NCI-H345 treated with DMSO at 0.1 percent for 48 hours (cell line): ENCODE data around the gene PDLIM5.
"Not testable (repeated sequence)": the region's sequence is repeated elsewhere in the genome, so short reads cannot be mapped to it uniquely, and the experiment has no call there.

Experiments
- DNase-seq: peaks from one replicate; lab custom pipeline; 2025; ENCODE audit not compliant: unreplicated experiment; lab: John Stamatoyannopoulos, UW

PDLIM5 gene

DNA sequence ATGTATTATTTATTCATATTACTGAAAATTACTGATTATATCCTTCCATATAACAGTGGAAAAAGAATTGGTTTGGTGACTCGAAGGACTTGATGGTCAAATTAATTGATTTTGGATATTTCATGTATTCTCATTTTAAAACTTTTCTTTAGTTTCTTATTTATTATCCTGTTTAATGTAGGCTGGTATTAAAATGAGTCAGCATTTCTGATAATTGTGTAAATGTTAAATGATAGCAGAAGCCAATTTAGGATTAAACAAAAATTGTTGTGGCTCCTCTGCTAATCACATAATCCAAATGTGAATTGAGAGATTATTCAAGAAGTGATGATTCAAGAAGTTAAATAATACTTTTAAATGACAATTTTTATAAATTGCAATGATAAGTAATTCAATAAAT, 38.7 kb downstream of the PDLIM5 start:
- DNase-seq, result no peak

DNA sequence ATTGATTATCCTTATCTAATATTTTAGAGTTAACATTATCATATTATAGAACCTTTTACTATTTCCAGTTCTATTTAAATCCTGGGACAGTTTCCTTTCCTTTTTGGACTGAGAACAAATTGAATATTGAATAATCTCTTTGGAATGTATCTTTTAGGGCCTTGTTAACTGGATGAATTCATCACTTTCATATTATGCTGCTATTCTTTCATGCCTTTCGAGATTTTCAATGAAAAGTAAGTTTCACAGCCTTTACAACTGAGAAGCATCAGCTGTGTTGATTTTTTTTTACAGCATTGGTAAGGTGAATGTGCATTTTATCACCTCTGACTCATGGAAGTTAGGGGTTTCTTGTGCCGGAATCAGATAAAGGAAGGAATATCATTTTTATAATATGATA, 39.6 kb downstream of the PDLIM5 start:
- no peak for DNase-seq

DNA sequence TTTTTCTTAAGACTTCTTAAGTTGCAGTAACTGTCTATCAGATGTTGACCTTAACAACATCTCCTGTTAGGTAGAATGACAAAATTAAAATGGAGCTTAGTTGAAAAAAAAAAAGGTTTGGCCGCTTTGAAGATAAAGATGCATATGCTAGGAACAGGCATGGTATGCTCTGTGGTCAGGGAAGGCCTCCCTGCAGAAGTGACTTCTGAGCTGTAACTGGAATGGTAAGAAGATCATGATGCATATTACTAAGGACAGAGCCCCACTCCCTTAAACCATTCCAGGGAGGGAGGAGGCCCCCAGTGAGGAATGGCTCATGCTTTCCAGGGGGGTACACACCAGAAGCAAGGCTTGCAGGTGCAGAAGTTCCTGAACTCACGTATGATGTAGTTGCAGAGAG, 43.7 kb downstream of the PDLIM5 start:
- no peak for DNase-seq

DNA sequence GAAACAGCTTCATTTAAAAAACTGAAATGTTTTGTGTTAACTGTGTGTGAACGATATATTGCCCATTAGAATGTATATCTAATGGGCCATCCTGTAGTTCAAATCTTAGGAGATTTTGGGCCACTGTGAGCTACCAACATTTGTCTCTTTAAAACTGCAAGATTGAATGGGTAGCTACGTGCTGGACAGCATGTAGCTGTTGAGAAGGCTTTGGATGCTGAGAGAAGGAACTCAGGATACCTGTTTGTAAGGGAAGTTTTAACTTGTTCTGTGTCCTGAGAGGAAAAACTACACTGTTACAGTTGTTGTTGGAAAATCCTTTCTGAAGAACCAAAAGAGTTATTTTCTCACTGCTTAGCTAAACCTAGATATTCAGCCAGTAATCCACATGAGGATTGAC, 45.9 kb downstream of the PDLIM5 start:
- no peak for DNase-seq

DNA sequence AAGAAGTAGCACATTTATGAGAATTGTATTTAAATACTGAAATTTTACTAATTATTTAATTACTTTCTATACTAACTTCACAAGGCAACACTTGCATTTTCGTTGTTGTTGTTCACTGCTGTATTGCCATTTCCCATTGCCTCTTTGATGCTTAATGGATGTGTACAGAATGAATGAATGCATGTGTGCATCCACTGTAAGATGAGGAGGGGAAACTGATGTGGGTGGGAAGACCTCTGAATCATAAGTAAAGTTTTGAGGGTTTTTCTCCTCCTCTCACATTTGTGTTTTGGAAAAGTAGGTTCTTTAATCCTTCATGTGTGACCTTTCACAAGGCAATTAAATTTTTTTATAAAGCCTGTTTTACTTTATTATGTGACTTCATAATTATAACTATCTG, 46.8 kb downstream of the PDLIM5 start:
- no peak for DNase-seq

DNA sequence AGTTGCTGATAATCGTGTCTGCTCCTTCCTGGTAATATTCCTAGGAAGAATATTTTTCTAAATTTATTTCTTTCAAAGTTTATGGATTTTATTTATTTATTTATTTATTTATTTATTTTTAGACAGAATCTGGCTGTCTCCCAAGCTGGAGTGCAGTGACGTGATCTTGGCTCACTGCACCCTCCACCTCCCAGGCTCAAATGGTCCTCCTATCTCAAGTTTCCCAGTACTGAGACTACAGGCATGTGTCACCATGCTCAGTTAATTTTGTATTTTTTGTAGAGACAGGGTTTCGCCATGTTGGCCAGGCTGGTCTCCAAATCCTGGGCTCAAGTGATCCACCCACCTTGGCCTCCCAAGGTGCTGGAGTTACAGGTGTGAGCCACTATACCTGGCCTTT, 48.9 kb downstream of the PDLIM5 start:
- DNase-seq, result no peak

DNA sequence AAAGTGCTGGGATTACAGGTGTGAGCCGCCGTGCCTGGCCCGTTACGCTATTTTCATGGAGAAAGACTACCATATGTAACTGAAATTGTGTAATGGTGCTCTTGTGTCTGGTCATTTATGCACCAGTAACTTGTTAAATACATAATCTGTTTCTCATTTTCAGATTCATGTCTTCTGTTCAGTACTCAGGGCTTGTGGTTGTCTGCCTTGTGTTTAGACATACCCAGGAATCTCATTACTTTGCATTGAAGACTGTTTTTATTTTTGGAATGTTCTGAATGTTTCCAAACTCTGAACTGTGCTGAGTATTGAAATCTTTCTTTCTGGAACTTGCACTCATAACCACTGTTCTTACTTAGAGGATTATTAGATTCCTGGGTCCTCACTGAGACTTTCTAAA, 52.8 kb downstream of the PDLIM5 start:
- DNase-seq, result no peak

DNA sequence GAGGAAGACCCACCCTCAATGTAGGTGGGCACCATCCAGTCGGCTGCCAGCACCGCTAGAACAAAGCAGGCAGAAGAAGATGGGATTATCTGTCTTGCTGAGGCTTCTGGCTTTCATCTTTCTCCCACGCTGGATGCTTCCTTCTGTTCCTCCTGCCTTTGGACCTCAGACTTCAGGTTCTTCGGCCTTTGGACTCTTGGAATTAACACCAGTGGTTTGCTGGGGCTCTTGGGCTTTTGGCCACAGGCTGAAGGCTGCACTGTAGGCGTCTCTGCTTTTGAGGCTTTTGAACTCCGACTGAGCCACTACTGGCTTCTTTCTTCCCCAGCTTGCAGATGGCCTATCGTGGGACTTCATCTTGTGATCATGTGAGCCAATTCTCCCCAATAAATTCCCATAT, 55.1 kb downstream of the PDLIM5 start:
- no peak for DNase-seq

DNA sequence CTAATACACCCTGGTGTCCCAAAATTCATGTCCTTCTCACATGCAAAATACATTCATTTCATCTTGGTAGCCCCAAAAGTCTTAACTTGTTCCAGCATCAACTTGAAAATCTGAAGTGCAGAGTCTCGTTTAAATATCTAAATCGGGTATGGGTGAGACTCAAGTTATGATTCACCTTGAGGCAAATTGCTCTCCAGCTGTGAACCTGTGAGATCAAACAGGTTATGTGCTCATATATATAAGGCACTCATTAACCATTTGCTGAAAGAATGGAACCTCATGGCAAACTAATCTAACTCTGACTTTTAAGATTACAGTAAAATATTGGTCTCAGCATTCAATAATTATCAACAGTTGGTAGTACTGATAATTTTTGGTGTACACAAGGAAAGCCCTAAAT, 55.5 kb downstream of the PDLIM5 start:
- no peak for DNase-seq

DNA sequence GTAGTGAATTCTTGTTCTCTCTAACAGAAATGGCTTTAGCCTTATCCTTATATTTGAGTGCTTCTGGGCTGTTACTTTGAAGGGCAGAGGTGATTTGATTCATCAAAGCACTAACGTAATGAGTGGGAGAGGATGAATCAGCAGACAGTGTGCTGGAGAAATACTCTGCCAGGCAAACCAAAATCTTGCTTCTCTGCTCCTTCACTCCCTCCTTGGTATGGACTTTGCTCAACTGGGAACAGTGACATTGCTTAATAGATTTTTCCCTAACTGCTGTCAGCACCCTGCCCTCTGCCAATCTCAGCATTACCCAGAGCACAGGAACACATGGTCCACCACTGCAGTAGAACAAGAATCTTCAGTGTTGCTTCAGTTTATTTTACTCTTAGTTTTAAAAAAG, 56.0 kb downstream of the PDLIM5 start:
- no peak for DNase-seq

DNA sequence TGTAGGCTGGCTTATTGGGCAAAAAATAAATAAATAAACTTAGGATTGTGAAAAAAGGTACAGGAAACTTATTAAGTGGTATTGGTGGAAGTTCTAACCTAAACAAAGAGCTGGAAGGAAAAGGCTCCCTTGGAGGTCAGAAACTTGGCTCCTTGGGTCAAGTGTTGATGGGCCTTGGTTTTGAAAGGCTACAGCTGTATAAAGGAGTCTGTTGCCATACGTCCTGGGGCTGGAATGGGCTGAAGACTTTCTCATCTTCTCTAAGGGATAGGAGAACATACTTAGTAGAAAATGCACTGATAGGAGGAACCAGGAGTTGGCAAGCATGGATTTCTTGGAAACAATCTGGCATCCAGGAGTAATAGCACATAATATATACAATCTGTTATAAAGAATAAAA, 56.6 kb downstream of the PDLIM5 start:
- no peak for DNase-seq

DNA sequence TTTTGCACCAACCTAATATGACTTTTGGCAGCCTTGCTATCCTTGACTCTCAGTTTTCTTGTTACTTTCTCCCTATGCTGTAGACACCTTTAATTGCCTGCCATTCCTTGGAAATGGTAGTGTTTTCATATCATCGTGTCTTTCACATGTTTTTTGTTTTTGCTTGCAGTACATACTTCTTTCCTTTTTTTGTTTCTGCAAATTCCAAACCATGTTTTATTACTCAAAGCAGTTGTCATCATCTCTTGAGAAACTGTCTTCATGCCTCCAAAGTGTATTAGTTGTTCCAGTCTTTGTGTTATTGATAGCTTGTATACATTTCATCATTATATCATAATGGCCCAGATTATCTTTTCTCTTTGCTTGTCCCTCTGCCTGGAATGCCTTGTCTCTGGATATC, 57.1 kb downstream of the PDLIM5 start:
- DNase-seq, result no peak

DNA sequence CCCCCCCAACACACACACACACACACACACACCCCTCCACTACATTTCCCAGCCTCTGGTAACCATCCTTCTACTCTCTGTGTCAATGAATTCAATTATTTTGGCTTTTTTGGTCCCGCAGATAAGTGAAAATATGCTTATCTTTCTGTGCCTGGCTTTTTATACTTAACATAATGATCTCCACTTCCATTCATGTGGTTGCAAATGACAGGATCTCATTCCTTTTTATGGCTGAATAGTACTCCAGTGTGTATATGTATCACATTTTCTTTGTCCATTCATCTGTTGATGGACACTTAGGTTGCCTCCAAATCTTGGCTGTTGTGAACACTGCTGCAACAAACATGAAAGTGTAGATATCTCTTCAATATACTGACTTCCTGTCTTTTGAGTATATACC, 59.8 kb downstream of the PDLIM5 start:
- no peak for DNase-seq

DNA sequence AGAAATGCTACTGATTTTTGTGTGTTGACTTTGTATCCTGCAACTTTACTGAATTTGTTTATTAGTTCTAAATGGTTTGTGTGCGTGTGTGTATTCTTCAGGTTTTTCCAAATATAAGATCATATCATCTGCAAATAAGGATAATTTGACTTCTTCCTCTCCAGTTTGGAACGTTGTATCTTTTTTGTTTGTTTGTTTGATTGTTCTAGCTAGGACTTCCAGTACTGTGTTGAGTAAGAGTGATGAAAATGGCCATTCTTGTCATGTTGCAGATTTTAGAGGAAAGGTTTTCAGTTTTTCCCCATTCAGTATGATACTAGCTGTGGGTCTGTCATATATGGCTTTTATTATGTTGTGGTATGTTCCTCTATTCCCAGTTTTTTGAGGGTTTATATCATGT, 61.8 kb downstream of the PDLIM5 start:
- DNase-seq, result not testable (repeated sequence)

DNA sequence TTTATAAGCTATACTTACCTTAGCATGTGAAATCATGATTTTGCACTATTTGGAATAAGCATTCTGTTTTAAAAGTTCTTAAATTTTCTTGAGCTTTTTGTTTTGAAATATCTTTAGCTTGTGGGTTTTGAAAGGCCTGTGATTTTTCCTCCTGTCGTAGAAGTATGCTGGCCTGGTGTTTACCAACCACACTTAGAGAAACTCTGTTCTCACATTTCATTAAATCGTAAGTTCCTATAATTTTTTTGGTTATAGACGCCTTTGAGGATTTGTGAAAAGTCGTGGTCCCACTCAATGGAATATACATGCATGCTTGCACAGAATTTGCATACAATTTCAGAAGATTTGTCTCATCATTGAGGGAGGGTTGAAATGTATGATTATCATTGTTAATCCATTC, 63.6 kb downstream of the PDLIM5 start:
- no peak for DNase-seq

DNA sequence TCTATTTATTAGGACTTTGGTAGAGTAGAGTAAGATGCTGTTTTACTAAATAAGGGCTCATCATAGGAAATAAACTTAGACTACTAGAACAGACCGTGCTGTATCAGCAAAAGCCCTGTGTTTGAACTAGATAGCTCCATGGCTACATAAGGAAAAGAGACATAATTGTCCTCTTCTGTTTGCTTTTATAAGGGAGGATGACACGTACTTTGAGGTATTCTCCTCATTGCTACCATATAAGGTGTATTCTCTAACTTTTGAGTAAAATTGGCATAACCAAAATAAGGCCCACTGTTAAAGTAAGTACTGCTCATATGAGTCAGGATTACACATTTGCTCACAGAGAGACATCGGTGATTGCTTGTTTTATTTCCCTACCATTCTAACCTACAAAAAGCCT, 64.3 kb downstream of the PDLIM5 start:
- no peak for DNase-seq

DNA sequence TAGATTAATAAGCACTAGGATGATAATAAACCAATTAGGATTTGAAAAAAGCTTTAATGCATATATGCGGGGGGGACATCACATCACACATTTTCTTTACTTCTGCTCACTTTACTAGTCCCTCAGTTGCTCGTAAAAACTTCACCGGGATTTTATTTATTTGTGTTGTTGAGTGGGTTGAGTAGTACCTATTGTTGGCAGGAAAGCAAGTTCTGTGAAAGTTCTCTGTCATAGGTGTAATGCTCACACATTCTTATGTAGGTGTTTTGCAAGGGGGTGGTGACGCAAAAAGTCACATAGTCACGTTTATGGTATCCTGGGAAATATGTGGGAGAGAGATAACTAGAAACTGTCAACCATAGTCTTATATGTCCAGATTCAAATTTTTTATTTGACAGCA, 65.3 kb downstream of the PDLIM5 start:
- no peak for DNase-seq

DNA sequence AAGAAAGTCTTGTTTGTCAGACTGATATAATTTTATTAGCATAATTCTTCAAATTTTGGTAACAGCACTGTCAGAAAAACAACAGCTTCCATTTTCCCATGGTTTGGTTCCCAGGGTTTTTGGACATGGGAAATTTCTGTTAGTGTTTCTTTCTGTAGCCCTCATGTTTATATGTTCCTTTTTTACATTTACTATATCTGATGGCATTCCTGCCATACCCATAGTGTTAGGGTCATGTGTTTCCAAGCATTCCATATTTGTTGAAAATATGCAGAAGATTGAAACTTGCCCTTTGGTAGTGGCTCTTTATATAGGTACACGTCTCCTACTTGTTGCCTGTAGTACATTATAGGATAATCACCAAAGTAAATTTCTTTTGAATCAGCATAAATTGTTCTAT, 65.8 kb downstream of the PDLIM5 start:
- DNase-seq, result no peak

DNA sequence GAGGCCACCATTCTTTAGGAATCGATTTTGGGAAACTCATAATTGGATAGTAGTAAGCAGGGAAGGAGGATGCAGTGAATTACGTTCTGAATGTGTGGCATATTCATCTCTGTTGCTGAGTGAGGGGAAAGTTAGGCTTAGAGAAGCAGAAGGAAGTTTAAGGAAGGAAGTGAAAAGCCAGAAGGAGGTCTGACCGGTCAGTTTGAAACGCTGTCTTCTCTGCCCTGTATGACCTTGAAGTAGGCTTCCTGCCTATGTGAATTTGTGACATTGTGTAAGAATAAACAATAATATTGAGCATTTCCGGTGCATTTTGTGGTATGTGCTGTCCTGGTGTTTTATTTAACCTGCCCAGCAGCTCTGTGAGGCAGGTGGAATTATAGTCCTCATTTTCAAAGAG, 67.3 kb downstream of the PDLIM5 start:
- DNase-seq, result no peak

DNA sequence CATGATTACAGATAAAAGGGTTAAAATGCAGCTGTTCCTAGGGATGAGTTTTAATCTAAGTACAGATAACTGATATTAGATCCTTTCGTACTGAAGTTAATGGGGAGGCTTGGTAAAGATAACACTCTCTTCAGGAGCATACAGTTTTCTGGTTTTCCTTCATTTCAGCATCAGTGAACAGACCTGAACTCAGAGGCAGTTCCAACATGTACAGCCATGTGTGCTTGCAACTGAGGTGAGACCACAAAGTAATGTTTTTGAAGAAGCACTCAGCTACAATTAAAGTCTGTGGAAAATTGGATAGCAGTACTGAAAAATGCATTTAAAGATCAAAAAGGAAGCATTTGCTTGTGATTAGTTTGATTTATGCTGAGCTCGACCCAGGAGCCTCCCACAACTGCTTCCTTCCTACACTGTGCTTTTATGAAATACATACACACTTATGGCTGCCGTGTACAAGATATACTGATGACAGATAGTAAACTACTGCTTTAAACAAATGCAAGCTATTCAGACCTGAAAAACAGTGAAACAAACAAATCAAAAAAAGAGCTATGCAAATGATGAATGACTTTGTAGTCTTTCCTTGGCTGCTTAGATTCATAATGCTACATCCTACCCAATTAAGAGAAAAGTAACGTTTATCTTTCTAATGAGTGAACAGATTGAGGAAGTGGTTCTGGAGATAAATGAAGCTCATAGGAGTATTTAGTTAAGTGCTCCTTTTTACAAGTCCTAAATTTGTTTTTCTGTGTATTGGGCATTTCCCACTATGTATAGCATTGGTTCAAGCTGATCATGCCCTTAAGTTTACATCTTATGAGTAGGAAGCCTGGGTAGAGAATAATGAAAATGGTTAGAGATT, 68.4 kb downstream of the PDLIM5 start:
- no peak for DNase-seq

DNA sequence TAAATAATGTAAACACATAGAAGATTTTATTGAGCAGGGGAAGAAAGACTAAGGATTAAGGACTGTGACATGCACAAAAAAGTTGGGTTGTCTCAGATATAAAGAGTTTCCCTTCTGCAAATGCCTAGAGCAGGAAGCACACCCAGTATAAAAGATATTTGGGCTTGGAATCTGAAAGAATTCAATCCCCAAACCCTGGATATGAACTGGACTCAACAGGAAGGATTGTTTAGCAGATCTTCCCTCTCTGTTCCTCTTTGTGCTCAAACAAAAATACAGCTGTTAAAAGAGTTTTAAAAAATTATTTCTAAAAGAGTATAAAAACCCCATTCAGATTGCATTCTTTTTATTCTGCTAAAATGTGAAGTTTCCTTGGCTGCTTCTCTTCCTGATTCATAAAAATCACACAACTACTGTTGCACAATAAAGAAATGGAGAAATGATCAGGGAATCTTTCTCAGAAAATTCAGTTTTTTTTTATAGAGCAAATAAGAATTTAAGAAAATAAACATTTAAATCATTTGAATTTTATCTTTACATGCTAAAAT, 71.4 kb downstream of the PDLIM5 start:
- DNase-seq, result no peak

DNA sequence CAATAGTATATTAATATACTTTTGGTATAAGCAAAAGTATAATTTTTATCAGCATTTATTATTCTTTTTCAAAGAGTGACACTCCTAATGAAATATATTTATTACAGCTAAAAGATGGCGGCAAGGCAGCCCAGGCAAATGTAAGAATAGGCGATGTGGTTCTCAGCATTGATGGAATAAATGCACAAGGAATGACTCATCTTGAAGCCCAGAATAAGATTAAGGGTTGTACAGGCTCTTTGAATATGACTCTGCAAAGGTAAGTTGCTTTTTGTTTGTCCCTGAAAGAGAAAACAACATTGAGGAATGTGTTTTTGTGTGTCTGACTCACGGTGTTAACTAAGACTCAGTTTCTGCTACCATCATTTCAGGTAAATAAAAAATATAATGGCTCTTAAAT, 71.9 kb downstream of the PDLIM5 start:
- no peak for DNase-seq
